Measurements from ENCODE around the gene MUC5B.

MUC5B gene

DNA sequence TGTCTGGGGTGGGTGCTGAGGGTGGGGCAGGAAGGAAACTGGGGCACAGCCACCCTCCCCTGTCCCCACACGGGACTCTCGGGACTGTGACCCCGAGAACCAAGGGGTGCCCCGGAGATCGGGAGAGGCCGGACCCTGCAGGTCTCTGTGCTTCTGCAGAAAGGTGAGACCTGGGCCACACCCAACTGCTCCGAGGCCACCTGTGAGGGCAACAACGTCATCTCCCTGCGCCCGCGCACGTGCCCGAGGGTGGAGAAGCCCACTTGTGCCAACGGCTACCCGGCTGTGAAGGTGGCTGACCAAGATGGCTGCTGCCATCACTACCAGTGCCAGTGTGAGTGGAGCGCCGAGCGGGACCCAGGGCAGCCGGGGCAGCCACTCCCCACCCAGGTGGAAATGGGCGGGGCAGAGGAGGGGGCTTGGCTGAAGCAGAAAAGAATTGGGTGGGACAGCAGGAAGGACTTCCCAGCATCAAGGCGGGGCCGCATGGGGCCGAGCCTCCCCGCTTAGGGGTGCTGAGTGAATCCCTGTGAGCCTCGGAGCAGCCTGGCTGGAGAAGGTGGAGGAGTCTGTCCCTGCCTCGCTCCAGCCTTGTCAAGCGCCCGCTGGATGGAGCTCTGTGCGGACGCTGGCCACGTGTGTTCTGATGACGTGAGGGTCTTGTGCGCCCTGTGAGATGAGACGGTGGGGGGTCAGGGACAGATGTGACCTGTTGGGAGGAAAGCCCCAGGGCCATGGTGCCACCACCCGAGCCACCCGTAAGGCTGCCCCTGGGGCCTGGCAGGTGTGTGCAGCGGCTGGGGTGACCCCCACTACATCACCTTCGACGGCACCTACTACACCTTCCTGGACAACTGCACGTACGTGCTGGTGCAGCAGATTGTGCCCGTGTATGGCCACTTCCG is 29.3 kb upstream of the MUC5B start:
- no peak for DNase-seq

DNA sequence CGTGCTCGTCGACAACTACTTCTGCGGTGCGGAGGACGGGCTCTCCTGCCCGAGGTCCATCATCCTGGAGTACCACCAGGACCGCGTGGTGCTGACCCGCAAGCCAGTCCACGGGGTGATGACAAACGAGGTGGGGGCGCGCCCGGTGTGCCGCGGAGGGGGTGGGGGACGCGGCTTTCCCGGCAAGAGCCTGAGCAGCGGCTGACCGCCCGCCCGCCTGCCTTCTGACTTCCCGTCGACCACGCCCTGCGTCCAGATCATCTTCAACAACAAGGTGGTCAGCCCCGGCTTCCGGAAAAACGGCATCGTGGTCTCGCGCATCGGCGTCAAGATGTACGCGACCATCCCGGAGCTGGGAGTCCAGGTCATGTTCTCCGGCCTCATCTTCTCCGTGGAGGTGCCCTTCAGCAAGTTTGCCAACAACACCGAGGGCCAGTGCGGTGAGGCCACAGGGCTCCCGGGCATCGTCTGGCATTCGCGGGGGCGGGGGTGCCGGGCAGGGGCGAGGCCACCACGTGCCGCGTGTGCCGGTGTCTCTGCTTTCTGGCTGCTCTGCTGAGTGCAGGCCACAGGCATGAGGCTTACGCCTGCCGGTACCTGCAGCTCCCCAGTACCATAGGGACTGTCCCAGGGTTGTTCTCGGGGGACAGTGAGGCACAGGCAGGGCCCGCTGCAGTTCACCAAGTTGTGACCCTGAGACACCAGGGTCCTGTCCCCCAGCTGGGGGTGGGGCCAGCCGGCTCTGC is 28.5 kb upstream of the MUC5B start:
- no peak for DNase-seq

DNA sequence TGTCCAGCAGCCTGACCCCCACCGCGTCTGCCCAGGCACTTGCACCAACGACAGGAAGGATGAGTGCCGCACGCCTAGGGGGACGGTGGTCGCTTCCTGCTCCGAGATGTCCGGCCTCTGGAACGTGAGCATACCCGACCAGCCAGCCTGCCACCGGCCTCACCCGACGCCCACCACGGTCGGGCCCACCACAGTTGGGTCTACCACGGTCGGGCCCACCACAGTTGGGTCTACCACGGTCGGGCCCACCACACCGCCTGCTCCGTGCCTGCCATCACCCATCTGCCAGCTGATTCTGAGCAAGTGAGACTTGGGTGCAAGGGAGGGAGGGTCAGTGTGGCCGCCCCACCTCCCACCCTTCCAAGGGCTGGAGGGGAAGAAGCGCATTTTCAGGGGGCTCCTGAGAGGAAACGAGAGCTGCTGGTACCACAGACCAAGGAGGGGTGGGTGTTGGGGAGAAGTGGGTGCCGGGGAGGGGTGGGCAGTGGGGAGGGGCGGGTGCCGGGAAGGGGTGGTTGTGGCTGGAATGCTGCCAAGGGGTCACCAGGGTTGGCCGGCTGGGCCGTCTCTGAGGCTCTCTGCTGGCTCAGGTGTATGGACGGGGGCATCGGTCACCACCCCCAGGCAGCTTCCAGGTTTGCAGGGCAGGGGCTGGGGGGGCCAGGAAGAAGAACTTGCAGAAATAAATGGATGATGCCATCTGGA is 27.7 kb upstream of the MUC5B start:
- no peak for DNase-seq

DNA sequence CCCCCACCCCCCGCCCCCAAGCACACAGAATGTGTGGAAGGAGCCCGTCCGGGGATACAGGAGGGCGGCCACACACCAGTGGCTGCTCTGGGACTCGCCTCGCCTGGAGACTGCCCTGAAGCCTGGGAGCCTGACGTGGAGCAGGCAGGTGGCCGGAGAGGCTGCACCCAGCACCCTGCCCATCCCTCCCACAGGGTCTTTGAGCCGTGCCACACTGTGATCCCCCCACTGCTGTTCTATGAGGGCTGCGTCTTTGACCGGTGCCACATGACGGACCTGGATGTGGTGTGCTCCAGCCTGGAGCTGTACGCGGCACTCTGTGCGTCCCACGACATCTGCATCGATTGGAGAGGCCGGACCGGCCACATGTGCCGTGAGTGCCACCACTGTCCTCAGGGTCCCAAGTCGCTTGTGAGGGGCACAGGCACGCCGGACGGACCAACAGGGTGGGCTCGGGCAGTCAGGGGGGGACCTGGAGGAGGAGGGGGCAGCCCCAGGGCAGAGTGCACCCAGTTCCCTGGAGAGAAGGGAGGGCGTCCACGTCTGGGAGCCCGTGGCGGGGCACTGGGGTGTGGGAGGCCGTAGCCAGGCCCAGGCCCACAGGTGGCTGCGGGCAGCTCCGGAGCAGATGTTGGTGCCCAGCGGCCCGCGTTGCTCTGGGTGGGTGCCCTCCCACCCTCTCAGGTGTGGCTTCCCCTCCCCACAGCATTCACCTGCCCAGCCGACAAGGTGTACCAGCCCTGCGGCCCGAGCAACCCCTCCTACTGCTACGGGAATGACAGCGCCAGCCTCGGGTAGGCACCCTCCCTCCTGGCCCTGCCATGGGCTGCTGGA is 27.0 kb upstream of the MUC5B start:
- no peak for DNase-seq

DNA sequence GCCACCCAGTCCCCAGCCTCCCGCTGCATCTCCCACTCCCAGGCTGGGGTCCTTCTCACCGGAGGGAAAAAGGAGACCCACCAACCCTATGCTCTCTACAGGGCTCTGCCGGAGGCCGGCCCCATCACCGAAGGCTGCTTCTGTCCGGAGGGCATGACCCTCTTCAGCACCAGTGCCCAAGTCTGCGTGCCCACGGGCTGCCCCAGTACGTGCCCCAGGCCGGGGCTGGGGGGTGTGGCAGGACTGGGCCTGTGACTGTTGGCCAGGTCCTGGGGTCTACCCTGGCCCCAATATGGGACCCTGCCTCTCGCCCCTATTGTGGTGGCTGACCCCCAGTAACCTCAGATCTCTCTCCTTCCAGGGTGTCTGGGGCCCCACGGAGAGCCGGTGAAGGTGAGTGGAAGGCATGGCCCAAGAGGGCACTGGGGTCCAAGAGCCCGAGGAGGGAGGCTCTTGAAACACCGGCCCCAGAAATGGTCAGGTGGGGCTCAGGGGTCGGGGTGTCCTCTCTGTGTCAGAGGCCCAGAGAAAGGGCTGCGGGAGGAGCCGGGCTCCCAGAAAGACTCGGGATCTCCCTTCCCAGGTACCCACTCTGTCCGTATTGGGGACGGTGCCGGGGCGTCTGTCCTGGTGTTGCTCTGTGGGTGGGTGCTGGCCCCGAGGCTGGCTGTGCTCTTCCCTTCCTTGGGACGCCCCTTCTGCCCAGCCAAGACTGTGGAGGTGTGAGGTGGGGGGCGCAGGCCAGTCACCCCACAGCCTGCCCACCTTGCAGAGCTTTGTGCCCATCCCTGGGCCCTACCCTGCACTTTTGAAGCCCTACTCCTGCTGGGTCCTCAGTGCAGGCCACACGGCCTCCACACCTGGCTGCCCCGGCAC is 26.1 kb upstream of the MUC5B start:
- no peak for DNase-seq

DNA sequence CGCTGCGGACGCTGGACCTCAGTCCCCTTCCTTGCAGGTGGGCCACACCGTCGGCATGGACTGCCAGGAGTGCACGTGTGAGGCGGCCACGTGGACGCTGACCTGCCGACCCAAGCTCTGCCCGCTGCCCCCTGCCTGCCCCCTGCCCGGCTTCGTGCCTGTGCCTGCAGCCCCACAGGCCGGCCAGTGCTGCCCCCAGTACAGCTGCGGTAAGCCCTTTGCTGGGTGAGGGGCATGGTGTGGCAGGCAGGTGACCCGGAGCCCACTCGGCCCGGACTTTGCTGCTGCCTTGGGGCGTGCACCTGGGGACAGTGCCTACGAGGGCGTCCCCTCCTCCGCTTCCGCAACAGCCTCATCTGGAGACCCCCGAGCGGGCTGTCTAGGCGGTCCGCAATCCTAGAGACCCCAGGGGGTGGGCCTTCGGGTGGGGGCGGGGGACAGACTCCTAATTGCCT is 25.4 kb upstream of the MUC5B start:
- no peak for DNase-seq

DNA sequence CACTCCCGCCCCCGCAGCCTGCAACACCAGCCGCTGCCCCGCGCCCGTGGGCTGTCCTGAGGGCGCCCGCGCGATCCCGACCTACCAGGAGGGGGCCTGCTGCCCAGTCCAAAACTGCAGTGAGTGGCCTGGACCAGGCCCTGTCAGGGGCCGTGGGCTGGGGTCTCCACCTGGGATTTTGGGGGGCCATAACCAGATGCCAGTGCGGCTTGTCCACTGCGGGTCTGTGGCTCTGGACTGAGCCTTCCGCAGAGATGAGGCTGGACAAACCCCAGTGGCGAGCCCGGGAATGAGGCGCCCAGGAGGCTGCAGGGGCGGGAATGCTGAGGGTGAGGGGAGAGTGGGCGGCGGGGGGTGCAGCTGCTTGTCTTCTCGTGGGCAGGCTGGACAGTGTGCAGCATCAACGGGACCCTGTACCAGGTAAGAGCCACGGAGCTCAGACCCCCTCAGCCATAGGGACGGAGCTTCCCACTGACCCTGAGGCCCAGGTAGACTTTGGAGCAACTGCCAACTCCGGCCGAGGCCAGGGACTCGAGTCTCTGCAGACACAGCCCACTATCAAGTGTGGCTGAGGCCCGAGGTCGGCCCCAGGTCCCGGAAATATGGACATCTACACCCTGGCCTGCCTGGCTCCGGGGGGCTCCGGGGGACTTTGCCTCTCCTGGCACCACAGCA is 24.8 kb upstream of the MUC5B start:
- DNase-seq, result no peak

DNA sequence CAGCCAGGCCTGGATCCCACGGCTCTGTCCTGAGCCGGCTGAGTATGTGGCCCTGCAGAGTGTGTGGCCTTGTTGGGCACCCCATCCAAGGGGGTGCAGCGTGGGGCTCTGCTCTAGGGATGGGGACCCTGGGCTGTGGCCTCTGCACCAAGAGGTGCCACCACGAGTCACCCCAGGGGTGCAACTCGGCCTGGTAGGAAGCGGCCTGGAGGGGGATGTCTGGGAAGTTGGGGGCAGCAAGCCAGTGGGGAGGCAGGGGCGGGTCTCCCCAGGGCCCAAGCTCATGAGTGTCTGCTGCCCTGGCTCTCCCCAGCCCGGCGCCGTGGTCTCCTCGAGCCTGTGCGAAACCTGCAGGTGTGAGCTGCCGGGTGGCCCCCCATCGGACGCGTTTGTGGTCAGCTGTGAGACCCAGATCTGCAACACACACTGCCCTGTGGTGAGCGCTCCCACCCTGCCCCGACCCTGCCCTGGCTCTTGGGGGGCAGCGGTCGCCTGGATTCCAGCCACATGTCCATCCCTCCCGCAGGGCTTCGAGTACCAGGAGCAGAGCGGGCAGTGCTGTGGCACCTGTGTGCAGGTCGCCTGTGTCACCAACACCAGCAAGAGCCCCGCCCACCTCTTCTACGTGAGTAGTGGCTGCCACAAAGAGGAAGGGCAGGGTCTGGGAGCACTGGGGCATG is 24.2 kb upstream of the MUC5B start:
- no peak for DNase-seq

DNA sequence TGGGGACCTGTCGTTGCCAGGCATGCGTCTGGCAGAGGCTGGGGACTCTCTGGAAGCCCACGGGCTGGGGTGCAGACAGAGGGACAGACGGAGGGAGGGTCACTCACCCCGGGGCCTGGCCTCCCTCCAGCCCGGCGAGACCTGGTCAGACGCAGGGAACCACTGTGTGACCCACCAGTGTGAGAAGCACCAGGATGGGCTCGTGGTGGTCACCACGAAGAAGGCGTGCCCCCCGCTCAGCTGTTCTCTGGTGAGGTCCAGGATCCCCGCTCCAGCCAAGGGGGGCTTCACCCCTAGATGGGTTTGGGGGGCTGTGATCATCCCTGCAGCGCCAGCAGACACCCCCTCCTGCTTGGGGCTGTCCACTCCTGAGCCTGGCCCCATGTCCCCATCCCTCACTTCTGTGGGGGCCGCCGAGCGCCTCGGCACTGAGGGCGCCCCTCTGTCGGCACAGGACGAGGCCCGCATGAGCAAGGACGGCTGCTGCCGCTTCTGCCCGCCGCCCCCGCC is 23.6 kb upstream of the MUC5B start:
- no peak for DNase-seq

DNA sequence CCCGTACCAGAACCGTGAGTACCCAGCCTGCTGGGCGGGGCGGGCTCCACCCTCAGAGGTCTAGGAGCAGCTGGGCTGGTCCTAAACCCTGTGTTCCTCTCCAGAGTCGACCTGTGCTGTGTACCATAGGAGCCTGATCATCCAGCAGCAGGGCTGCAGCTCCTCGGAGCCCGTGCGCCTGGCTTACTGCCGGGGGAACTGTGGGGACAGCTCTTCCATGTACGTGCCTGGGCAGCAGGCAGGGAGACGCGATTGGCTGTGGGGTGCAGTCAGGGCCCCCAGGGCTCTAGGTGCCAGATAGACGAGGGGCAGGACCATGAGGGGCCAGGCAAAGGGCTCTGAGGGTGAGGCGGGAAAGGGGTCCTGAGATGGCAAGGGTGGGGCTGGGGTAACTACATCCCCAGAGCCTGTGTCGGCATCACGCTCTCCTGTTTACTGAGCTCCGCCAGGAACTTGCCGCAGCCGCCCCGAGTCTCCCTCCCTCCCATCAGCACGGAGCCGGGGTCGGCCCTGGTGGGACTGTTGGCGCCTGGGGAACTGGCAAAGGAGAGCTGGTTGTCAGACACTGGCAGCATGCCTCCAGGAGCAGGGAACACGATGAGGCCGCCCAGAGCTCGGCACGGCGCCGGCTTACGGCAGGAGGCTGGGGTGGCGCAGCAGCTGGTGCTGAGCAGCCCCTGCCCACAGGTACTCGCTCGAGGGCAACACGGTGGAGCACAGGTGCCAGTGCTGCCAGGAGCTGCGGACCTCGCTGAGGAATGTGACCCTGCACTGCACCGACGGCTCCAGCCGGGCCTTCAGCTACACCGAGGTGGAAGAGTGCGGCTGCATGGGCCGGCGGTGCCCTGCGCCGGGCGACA is 22.9 kb upstream of the MUC5B start:
- DNase-seq, result peak; percentile 40

DNA sequence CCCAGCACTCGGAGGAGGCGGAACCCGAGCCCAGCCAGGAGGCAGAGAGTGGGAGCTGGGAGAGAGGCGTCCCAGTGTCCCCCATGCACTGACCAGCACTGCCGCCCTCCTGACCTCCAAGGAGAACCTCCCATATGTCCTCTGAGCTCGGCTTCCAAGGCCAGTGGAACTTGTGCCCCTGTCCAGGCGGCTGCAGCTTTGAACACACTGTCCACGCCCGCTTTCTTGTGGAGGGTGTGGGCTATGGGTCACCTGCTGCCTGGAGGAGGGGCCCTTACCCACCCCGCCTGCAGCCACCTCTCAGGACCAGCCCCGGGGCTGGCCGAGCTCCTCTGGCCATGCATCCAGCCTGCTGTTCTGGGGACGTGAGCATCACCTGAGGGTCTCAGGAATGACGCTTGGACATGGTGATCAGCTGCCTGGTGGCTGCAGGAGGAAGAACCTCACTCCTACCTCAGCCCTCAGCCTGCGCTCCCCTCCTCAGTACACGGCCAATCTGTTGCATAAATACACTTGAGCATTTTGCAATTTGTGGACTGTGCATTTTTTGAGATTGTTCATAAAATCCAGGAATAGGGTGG is 22.2 kb upstream of the MUC5B start:
- DNase-seq, result no peak

DNA sequence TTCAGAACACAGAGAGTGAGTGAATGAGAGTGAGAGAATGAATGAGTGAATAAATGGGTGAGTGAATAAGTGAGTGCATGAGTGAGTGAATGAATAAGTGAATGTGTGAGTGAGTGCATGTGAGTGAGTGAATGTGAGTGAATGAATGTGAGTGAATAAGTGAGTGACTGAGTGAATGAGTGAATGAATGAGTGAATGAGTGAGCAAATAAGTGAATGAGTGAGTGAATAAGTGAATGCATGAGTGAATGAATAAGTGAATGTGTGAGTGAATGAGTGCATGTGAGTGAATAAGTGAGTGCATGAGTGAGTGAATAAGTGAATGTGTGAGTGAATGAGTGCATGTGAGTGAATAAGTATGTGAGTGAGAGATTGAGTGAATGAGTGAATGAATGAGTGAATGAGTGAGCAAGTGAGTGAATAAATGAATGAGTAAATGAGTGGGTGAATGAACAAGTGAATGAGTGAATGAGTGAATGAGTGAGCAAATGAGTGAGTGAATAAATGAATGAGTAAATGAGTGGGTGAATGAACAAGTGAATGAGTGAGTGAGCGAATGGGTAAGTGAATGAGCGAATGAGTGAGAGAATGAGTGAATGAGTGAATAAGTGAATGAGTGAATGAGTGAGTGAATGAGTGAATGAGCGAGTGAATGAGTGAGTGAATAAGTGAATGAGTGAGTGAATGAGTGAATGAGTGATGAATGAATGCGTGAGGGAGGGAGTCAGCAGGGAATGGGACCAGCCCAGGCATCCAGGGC is 21.3 kb upstream of the MUC5B start:
- no peak for DNase-seq

DNA sequence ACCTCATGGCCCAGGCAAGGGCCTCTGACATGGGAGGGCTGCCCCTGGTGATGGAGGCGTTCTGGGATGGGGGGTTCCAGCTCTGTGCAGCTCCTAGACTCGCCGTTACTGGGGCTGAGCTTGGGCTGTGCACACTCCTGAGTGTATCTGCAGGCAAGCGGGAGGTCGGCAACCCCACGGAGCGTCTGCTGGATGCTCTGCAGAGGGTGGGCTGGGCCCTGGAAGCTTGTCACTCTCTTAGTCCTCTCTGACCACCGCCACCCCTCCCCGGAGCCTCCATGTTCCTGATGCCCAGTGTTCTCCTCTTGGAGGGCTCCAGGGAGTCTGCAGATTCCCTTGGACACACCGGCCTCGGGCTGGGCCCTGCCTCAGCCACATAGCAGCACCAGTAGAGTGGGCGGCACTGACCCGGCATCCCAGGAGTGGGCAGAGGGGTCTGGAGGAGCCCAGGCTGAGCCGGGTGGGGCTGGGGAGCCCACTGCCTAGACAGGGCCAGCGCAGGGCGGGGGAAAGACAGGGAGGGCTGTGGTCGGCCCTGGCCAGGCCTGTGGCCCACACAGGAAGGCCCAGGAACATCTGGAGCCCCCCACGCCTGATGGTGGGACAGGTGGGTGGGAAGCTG is 20.6 kb upstream of the MUC5B start:
- DNase-seq, result no peak

DNA sequence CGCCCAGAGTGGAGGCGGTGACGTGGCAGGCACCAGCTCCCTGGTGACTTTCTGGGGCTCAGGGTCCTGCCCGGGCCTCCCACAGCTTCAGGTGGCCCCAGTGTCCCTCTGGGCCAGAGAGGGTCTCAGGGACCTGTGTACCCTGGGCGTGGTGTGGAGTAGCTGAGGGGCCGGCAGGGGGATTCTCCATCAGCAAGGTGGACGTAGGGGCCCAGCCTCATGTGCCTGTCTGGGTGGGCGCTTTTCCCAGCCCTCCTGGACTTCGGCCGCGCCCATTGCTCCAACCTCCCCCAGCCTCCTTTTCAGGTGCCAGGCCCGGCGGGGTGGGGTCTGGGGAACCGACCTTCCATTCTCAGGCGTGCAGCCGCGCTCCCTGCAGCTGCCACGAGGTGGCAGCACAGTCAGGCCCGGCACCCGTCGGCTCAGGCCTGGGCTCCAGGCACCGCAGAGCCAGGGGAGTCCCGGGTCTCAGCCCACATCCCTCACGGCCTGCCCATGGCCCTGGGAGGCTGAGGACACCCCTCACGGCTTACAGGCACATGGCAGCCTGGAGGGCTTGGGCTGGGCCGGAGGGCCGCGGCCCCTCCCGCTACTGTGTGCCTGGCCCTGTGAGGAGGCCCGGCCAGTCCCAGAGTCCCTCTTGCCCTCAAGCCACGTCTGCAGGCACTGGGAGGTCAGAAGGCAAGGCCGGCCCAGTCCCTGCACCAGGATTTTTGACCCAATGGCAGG is 19.9 kb upstream of the MUC5B start:
- peak; percentile 15 for DNase-seq

DNA sequence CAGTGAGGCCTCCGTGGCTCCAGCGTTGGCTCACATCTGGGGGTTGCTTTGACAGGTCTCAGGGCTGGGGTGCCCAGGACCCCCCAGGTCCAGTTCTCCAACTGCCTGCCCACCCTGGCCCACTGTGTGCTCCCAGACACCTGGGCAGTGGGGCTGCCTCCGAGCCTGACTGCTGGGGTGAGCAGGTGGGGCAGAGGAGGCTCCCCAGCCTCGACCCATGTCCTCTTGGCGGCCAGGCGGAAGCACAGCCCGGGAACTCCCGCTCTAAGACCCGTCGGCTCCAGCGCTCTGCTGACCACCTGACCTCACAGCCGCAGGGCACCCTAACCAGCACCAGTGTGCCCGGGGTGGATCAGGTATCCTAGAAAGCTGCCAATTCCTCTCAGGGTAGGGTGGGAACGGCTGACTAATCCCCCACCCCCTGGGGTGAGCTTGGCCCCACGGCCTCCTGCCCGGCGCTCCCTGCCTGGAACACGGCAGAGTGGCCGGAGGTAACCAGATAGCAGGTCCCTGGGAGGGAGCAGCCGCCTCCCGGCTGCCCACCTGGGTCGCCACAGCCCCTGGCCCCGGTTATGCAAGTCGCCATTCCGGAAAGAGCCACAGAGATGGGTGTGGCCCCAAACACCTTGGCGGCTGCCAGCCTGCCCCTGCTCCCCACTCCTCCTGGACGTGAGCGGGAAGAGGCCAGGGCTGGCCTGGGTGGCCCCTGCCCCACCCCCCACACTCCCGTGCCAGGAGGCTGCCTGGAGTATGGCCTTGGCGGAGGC is 19.2 kb upstream of the MUC5B start:
- no peak for DNase-seq
